HG03095 (cell line): ENCODE data around the gene DEDD.
A peak's percentile ranks its signal among the peaks of the same experiment; 100 is the strongest.
"Not testable (repeated sequence)": the region's sequence is repeated elsewhere in the genome, so short reads cannot be mapped to it uniquely, and the experiment has no call there.

Source experiments
- ATAC-seq: cut with Tn5 transposase; IDR thresholded peaks from one replicate; pipeline ENCODE4 v1.9.1; 2021; ENCODE audit warnings: moderate library complexity; ENCODE audit not compliant: unreplicated experiment

The DEDD gene

GRCh38 chr1:161128591-161129420, 3.7 kb downstream of the DEDD start:
- no peak for ATAC-seq

- no peak for ATAC-seq
These were observed 4.8 kb downstream of the DEDD start for GRCh38 chr1:161127649-161128048.

GRCh38 chr1:161122967-161123366, 9.5 kb downstream of the DEDD start:
- no peak for ATAC-seq

GRCh38 chr1:161121834-161122233, 10.6 kb downstream of the DEDD start:
- ATAC-seq, result no peak

GRCh38 chr1:161121042-161121650, 11.3 kb downstream of the DEDD start:
- no peak for ATAC-seq

GRCh38 chr1:161119092-161119903, 13.2 kb downstream of the DEDD start:
- peak; percentile 51 for ATAC-seq

- peak; percentile 57 for ATAC-seq
These were observed 14.5 kb downstream of the DEDD start, which contains the start of the genes NIT1 and PFDN2 for GRCh38 chr1:161117759-161118581. TSS of gene NIT1 (plus strand) at chr1:161118105. CDS start at chr1:161118177, 72 bp downstream. TSS of gene PFDN2 (minus strand) at chr1:161118037. CDS start at chr1:161118026, 11 bp downstream.

- not testable (repeated sequence) for ATAC-seq
These were observed 16.5 kb downstream of the DEDD start for GRCh38 chr1:161115961-161116360.

- ATAC-seq, result no peak
These were observed 17.2 kb downstream of the DEDD start for GRCh38 chr1:161115132-161115711.

- no peak for ATAC-seq
These were observed 17.9 kb downstream of the DEDD start for GRCh38 chr1:161114556-161114955.

- ATAC-seq, result no peak
These were observed 18.6 kb downstream of the DEDD start for GRCh38 chr1:161113915-161114314.

GRCh38 chr1:161111527-161111926, 20.9 kb downstream of the DEDD start:
- ATAC-seq, result no peak

GRCh38 chr1:161111117-161111516, 21.4 kb downstream of the DEDD start:
- ATAC-seq, result no peak

- ATAC-seq, result no peak
These were observed 26.0 kb downstream of the DEDD start for GRCh38 chr1:161106431-161106830.

GRCh38 chr1:161100556-161100955, 31.9 kb downstream of the DEDD start:
- no peak for ATAC-seq

- no peak for ATAC-seq
These were observed 33.2 kb downstream of the DEDD start for GRCh38 chr1:161099090-161099802.

GRCh38 chr1:161098210-161099068, 34.0 kb downstream of the DEDD start, which contains the start of gene KLHDC9:
TSS of gene KLHDC9 (plus strand) at chr1:161098361. CDS start at chr1:161098536, 175 bp downstream.
- peak; percentile 53 for ATAC-seq

GRCh38 chr1:161096530-161096929, 35.9 kb downstream of the DEDD start:
- ATAC-seq, result no peak
